G401 (cell line): ENCODE results near the gene GJB4. TPM values are rescaled to one million over a fixed set of nuclear protein-coding genes. Genes with fewer than 3 reads are reported as not detected.

Experiments used
- DNase-seq: peaks from one replicate; pipeline ENCODE4 v3.0.0-alpha.2; 2015; ENCODE audit warnings: low spot score
- in situ Hi-C: cut with HindIII; loops from 2 replicates; pipeline ENCODE4 v1.10.0; 2016; ENCODE audit warnings: low sequenced_read_pairs, mixed read lengths
- total RNA-seq: library from RNA; depleted of rRNA; stranded (reverse); fragments of >200 nt; shearing (Covaris generic); gene quantifications from 2 replicates; pipeline ENCODE4 v1.2.3, GENCODE V29; 2014

GJB4 gene
- total RNA-seq, 1 experiment from 2014 or later, result not detected

DNA sequence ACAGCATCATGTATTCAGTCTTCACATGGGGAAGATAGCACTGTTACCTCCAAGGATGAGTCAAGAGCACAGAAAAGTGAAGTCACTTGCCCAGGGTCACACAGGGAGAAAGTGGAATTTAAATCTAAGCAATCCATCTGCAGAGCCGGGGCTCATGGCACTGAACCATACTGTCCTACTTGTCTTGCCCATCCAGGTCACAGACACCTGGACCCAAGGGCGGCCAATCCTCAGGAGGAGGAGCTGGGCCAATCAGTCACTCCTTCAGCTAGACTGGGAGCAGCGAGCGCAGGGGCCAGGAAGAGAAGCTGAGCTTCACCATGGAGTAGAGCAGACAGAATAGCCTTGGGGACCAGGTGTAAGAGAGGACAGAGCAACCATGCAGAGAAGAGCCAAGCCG is 13.9 kb upstream of the GJB4 start:
- in situ Hi-C loops, result no loop called here
- no peak for DNase-seq

DNA sequence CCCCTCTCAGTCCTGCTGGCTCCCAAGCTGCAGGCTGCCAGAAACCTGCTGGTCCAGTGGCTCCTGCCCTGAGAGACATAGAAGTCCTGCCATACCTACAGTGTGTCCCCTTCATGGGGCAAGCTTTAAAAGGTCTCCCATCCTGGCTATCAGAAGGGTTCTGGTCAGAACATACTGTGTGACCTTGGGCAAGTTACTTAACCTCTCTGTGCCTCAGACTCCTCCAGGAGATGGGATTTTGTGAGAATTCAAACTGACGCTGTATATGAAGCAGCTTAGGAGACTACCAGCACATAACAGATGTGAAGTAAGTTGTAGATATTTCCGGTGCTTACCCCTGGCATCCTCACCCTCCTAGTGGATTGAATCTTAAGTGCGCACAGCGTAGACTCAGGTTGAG is 13.4 kb upstream of the GJB4 start:
- DNase-seq, result no peak
- in situ Hi-C loops, result no loop called here

DNA sequence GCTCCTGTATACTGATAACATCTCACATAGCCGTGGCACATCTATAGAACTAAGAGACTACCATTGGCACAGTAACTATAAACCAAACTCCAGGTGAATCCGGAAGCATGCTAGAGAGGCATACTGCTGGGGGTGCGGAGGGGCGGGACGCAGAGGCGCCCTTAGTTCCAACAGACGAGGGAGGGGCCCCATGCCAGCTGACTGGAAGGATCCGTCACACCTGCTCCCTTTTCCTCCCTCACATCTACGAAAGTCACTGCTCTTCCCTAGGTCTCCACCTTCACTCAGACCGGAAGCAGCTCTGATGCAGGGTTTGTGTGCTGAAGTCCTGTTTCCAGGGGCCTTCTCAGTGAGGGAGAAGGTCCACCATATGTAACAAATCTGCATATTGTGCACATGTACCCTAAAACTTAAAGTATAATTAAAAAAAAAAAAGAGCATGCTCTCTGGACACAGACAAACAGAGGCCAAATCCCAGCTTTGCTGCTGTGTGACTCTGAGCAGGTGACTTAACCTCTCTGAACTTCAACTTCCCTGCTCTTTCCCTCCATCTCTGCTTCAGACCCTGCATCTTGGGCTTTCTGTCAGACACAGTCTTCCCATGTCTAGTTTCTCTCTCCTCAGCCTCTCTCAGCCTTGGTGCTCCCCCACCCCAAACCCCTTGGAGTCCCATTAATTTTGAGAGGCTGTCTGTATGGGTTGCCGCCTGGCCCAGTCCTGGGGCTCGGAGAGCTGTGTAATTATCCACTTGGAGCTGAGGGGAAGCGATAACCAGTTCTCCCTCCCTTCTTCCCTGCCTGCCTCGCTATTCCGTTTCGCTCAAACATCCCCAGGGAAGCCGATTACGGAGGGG is 12.5 kb upstream of the GJB4 start:
- no peak for DNase-seq
- in situ Hi-C loops, result no loop called here

DNA sequence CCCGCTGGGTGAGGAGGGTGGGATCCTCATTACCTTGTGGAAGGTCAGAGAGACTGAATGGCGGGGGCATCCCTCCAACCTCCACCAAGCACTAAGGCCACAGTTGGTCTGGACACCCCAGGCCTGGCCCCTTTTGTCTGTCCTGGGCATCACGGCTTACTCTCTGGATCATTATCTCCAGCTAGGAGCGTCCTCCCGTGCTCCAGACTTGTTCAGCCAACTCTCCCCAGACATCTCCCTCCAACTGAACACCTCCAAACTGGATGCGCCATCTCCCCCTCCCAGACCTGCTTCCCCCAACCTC is 11.9 kb upstream of the GJB4 start:
- in situ Hi-C loops, result no loop called here
- no peak for DNase-seq

DNA sequence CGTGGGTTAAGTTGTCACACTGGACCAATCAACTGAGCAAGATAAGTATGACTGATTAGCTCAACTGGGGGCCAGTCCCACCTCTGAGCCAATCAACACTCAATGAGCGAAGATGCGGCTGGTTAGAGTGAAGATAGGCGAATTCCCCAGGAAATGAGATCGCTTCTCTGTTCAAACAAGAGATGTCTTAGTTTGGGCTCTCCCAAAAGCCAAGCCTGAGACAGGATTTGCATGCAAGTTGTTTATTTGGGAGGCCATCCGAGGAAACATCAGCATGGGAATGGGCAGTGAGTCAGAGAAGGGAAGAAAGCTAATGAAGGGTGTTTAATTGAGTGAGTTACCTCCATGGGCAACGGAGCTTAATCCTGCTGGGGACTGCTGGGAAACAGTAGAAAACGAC is 9.5 kb upstream of the GJB4 start:
- no peak for DNase-seq
- in situ Hi-C loops, result no loop called here

DNA sequence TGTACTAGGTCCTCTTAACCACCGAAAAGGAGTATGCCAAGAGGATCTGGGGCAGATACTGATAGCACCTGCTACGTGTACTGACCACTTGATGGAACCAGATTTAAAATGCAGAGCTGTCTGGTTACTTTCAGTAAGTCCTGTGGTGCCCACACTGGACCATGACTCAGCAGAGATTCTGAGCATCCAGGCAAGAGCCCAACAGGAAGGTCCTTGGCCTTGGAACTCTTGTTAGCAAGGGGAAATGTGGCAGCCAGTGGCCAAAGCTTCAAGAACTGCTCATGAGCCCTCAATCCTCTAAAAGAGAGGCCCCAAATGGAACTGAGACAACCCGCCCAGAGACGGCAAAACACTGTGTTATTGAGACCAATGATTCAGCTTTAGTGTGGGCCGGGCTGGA is 8.9 kb upstream of the GJB4 start:
- in situ Hi-C loops, result no loop called here

DNA sequence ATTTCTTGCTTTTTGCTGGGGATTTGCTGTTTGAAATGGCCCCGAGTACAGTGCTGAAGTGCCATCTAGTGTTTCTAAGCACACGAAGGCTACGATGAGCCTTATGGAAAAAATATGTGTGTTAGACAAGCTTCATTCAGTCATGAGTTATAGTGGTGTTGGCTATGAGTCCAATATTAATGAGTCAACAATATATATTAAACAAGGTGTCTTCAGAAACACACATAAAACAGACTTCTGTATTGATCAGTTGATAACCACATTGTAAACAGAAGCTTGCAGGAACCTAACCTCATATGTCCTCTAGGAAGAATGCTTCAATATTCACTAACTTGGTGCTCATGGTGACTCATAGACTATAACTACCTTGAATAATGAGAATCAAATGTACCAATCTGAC is 6.4 kb upstream of the GJB4 start:
- no peak for DNase-seq
- in situ Hi-C loops, result no loop called here

More for the DNA sequence above, 8.9 kb upstream of the GJB4 start:
- DNase-seq, result no peak

DNA sequence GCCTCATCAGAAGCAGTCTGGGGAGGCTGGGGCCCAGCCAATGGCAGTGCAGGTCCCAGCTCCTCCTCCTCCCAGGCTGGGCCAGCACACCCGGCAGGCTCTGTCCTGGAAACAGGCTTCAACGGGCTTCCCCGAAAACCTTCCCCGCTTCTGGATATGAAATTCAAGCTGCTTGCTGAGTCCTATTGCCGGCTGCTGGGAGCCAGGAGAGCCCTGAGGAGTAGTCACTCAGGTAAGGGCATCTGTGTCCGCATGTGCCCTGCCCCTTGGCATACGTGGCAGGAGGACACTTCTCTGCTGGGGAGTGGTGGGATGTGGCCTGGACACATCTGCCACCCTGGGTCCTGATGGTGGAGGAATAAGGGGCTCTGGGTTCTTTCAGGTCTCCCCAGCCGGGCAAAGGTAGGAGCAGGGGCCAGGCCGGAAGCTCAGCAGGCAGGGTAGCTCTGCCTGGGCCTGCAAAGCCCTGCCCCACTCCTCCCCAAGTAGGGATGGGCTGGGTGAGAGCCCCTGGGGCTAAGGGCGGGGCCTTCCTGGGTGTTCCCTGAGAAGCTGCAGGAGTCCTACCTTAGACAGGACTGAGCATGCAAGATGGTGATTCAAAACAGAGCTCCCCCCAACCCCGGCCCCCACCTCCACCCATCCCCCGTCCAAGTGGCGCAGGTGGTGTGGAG is 4.4 kb upstream of the GJB4 start, which contains the start of gene GJB5:
TSS of gene GJB5 (plus strand) at position 84 of the 674 bp plus-strand sequence. CDS start 2,284 bp downstream, outside the sequence.
- DNase-seq, result no peak
- in situ Hi-C loops, result no loop called here

DNA sequence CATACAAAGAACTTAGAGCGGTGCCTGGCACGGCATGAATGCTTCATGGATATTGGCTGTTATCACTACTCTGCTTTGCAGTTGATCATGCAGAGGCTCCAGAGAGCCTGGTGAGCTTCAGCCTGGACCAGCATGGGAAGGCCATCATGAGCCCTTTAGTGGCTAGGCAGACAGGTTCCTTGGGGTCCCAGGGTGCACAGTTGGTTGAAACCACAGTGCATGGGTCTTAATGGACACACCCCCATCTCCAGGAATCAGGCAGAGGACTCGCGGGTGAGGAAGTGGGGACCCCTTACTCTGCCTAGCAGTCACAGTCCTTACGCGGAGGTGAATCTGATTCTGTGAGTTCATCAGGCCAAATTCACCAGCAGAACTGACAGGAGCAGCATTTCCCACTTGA is 3.6 kb upstream of the GJB4 start:
- DNase-seq, result no peak
- in situ Hi-C loops, result no loop called here

DNA sequence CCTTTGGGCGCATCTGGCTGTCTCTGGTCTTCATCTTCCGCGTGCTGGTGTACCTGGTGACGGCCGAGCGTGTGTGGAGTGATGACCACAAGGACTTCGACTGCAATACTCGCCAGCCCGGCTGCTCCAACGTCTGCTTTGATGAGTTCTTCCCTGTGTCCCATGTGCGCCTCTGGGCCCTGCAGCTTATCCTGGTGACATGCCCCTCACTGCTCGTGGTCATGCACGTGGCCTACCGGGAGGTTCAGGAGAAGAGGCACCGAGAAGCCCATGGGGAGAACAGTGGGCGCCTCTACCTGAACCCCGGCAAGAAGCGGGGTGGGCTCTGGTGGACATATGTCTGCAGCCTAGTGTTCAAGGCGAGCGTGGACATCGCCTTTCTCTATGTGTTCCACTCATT is 2.2 kb upstream of the GJB4 start:
- in situ Hi-C loops, result no loop called here
- no peak for DNase-seq

DNA sequence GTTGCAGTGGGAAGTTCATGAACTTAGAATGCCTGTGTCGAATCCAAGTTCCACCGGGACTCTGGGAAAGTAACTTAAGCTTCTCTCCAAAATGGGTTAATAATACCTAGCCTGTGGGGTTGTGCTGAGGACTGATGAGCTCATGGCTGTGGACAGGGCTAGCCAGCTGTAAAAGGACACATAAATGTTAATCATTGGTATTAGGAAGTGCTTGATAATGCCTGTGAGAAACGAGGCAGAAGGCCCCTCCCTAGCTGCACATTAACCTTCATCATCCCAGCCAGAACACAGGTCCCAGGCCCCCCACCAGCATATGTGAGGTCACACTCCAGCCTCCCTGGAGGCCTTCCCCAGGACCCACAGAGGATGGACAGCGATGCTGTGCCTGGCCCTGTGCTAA is 789 bp upstream of the GJB4 start:
- in situ Hi-C loops, result no loop called here

DNA sequence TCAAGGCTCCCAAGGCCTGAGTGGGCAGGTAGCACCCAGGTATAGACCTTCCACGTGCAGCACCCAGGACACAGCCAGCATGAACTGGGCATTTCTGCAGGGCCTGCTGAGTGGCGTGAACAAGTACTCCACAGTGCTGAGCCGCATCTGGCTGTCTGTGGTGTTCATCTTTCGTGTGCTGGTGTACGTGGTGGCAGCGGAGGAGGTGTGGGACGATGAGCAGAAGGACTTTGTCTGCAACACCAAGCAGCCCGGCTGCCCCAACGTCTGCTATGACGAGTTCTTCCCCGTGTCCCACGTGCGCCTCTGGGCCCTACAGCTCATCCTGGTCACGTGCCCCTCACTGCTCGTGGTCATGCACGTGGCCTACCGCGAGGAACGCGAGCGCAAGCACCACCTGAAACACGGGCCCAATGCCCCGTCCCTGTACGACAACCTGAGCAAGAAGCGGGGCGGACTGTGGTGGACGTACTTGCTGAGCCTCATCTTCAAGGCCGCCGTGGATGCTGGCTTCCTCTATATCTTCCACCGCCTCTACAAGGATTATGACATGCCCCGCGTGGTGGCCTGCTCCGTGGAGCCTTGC is 1.7 kb downstream of the GJB4 start:
- in situ Hi-C loops, result no loop called here
- DNase-seq, result no peak

More for the DNA sequence above, 789 bp upstream of the GJB4 start:
- DNase-seq, result no peak

DNA sequence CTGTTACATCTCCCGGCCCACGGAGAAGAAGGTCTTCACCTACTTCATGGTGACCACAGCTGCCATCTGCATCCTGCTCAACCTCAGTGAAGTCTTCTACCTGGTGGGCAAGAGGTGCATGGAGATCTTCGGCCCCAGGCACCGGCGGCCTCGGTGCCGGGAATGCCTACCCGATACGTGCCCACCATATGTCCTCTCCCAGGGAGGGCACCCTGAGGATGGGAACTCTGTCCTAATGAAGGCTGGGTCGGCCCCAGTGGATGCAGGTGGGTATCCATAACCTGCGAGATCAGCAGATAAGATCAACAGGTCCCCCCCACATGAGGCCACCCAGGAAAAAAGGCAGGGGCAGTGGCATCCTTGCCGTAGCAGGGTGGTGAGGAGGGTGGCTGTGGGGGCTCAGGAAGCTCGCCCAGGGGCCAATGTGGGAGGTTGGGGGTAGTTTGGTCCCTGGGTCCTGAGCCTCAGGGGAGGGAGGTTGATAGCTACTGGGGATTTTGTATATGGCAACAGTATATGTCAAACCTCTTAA is 2.3 kb downstream of the GJB4 start:
- DNase-seq, result no peak
- in situ Hi-C loops, result no loop called here

DNA sequence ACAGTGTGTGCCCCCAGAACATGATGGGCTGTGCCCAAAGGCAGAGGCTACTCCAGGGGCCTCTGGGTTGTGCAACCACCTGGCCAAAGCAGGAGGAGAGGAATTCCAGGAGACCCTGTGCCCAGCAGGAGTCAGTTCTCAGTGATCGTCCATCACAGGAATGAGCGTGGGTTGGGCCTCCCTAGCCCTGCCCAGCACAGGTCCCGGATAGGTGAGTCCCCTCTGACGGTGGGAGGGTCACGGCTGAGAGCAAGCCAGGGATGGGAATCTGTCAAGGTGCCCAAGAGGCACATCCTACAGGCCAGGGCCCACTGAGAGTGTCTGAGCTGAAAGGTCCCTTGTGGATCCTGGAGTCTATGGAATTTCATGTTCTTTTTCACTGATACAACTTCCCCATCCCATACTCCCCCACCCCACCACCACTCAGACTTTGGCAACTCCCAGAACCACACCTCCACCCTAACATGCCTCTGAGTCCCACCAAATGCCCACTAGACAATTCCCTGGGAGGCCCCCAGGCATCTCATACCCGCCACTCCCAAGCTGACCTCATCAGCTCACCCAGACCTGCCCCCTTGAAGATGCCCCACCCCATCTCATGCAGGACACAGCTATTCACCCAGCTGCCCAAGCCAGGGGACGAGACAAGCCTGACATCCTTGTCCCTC is 3.1 kb downstream of the GJB4 start:
- DNase-seq, result no peak
- in situ Hi-C loops, result no loop called here

DNA sequence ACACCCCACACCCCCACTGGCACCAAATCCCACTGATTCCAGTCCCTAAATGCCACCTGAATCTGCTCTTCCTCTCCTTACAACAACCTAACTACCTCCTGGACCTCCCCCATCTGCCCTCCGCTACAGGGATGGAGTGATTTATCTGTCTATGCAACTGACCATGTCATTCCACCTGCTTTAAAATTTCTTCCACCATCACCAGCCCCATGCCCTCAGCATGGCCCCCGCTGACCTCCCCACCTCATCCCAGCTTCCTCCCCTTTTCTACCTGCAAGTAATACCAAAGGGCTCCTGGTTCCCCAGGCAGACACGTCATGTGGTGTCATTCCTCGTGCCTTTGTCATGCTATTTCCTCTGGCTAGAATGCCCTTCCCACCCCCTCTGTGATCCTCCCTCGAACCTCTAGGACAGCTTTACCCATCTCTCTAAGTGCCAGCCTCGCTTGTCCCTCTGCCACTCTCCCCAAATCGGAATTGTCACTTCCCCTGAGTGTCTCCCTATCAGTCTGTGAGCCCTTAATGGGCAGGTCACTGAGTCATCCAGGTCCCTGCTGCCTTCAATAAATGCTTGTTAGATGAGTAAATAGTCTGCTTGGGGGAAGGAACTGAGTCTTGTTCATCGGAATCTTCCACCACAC is 3.7 kb downstream of the GJB4 start:
- no peak for DNase-seq
- in situ Hi-C loops, result no loop called here

DNA sequence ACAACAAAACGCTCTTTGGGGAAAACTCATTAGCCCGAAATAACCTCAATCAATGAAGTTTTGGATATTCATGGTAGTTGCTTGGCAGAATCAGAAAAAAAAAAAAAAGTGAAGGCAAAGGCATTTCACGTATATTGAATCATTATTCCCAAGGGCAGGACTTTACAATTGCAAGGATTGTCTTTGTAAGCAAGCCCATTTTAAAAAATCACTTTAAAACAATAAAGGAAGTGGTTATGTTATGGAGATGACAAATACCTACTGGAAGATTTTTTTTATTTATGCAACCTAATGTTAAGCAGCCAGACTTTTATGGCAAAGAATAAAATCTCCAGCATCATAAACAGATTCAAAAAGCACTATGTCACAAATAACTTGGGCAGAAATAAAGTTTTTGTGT is 9.3 kb downstream of the GJB4 start:
- in situ Hi-C loops, result no loop called here
- no peak for DNase-seq

DNA sequence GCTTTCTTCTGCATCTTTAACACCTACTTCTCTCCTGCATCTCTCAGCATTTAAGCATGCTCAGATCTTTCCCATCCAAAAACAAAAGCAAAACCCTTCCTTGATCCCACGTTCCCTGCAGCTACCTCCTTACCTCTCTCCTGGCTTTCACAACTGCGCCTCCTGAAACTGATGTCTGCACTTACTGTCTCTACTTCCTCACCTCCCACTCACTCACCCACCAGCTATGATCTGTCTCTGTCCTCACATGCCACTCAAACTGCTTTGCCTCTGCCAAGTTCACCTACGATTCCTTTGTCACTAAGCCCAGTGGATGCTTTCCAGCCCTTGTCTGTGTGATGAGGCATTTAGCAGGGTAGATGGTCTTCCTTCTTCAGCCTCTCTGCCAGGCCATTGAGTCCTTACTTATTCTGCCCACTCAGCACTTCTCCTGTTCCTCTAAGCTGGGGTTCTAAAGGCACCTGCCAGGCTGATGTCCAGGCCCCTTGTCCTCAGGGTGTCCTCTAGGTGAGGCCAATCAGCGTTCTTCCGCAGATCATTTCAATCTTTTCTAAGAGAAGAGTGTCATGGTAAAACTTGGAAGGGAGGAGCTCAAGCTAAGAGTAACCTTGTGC is 11.5 kb downstream of the GJB4 start:
- DNase-seq, result no peak
- in situ Hi-C loops, result no loop called here

DNA sequence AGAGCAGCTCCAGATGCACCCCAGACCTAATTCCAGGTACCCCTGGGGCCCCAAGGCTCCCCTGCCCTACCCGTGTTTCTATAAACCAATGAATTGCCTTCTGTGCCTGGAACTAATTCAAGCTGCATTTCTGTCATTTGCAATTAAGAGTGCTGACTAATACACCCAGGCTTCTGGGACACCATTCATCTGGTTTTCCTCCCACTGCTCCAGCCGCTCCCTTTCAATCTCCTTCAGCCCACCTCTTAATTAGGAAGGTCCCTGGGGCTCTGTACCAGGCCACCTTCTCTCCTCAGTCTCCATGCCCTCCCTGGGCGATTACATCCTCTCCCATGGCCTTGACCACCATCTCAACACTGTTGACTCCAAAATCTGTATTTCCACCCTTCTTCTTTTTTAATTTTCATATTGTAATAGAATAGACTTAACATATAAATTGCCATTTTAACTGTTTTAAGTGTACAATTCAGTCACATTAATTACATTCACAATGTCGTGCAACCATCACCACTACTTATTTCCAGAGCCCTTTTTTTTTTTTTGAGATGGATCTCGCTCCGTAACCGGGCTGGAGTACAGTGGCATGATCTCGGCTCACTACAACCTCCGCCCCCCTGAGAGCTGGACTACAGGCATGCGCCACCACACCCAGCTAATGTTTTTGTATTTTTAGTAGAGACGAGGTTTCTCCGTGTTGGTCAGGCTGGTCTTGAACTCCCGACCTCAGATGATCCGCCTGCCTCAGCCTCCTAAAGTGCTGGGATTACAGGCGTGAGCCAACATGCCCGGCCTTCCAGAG is 12.2 kb downstream of the GJB4 start:
- no peak for DNase-seq

More for the DNA sequence above, 12.2 kb downstream of the GJB4 start:
- in situ Hi-C loops, result no loop called here
